Skeletal muscle cell (primary cell): ENCODE results near the gene VKORC1.

Source experiments
- DNase-seq: peaks from one replicate; pipeline ENCODE4 v3.0.0-alpha.2; 2010; ENCODE audit warnings: low read depth
- H3K4me3 ChIP-seq: 2 replicates; pipeline ENCODE4 v1.5.1; 2011; ENCODE audit warnings: low read depth, mild to moderate bottlenecking, control low read depth, low read length, moderate library complexity

The VKORC1 gene

GRCh38 chr16:31131416-31131815 lies 36.8 kb upstream of the VKORC1 start:
- no peak for DNase-seq
- H3K4me3 ChIP-seq: no peak overlapping the region

- no peak overlapping the region for H3K4me3 ChIP-seq
- DNase-seq: no peak
Observed at GRCh38 chr16:31130899-31131298, 36.3 kb upstream of the VKORC1 start.

DNA sequence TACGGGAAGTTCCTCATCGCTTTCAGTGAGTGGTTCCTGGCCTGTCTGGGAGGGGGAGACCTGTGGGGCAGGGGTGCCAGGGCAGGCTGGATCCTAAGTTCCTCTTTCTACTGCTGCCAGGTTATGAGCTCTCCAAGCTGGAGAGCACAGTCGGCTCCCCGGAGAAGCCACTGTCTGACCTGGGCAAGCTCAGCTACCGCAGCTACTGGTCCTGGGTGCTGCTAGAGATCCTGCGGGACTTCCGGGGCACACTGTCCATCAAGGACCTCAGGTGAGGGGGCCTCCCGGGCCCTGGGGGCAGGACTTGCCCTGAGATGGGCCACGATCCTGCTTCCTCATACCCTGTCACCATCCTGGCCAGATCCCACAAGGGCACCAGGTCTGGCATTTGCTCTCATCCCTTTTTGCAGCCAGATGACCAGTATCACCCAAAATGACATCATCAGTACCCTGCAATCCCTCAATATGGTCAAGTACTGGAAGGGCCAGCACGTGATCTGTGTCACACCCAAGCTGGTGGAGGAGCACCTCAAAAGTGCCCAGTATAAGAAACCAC lies 35.8 kb upstream of the VKORC1 start:
- no peak for DNase-seq
- no peak overlapping the region for H3K4me3 ChIP-seq

DNA sequence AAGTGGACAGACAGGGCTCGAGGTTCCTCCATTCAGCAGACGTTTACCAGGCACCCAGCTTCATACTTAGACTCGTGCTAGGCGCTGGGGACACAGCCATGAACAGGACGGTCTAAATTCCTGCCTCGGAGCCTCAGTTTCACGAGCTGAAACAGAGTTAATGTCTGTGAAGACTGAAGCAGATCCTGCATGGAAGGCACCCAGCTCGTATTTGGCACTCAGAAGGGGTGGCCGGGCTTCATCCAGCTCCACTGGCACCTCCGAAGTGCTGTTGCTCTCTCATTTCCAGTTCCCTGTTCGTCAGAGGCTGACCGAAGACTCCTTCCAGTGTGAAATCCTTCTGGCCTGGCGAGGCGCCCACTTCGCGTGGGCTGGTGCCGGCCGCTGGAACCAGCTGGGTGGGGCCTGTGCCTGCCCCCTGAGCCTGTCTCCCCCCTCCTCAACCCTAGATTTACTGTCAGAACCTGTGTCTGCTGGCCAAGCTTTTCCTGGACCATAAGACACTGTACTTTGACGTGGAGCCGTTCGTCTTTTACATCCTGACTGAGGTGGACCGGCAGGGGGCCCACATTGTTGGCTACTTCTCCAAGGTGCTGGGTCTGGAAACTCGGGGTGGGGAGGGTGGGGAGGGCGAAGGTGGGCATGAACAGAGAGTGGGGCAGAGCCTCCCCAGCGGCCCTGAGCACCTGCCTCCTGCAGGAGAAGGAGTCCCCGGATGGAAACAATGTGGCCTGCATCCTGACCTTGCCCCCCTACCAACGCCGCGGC lies 35.2 kb upstream of the VKORC1 start:
- DNase-seq: no peak
- no peak overlapping the region for H3K4me3 ChIP-seq

DNA sequence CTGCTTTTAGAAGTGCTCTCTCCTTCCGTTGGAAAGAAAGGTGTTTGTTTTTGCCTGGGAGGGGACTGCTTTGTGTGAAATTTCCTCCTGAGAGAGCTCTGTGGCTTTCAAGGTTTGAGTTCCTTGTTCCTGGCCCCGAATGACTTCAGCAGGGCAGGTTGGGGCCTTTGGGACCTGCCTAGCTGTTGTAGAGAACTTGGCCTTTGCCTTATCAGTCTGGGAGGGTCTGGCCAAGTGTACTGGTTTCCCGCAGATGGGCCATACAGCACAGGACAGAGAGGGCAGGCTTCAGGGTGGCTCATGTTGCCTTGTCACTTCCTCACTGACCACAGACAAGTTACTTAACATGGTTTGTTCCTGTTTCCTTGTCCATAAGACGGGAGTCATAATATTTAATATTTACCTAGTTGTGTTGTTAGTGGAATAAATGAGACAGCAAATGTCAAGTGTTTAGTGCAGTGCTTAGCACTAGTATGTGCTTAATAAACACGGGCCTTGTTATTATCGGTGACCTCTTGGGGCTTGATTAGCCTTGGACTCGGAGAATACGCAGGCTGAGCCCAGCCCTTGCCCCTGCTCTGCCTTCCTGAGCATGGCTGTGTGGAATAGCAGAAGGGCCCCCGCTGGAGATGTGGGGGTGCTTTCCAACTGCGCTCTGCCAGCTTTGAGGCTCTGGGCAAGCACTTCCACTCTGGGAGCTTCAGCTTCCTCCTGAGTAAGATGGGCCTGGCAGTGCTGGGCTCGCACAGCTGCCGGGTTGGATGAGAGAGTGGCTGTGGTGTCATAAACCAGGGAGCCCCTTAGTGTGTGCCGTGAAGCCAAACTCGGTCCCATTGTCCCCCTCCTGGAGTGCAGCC lies 34.3 kb upstream of the VKORC1 start:
- H3K4me3 ChIP-seq: no peak overlapping the region
- no peak for DNase-seq

- H3K4me3 ChIP-seq: no peak overlapping the region
- DNase-seq: no peak
Observed at GRCh38 chr16:31127182-31127581, 32.6 kb upstream of the VKORC1 start.

DNA sequence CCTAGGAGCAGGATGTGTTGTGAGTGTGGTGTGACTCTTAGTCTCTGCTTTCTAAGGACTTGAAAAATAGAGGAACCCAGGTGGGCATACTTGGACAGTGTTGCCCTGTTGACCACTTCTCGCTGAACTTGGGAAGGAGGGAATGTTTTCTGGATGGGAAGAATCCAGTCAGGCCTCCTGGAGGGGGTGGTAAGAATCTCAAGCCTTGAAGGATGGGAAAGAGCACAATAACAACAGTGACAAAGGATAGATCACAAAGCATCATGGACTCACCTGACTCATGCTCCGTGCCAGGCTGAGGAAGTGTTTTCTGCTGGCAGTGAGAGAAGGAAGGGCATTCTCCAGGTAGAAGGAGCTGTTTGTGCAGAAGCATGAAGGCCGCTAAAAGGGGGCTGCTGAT lies 31.2 kb upstream of the VKORC1 start:
- no peak overlapping the region for H3K4me3 ChIP-seq

GRCh38 chr16:31120129-31120528 lies 25.5 kb upstream of the VKORC1 start:
- DNase-seq: no peak

More for the DNA sequence above, 31.2 kb upstream of the VKORC1 start:
- DNase-seq: no peak

GRCh38 chr16:31118223-31119155 lies 23.9 kb upstream of the VKORC1 start:
- peak overlapping the region; percentile 67 for H3K4me3 ChIP-seq
- DNase-seq: peak; percentile 56

More at GRCh38 chr16:31120129-31120528, 25.5 kb upstream of the VKORC1 start:
- no peak overlapping the region for H3K4me3 ChIP-seq

- peak; percentile 92 for DNase-seq
- H3K4me3 ChIP-seq: peak within 1 kb of the TSS; percentile 67
Observed at GRCh38 chr16:31117384-31118222, 23.0 kb upstream of the VKORC1 start, which contains the start of gene KAT8. TSS of gene KAT8 (plus strand) at chr16:31117664. CDS start at chr16:31117682, 18 bp downstream.

DNA sequence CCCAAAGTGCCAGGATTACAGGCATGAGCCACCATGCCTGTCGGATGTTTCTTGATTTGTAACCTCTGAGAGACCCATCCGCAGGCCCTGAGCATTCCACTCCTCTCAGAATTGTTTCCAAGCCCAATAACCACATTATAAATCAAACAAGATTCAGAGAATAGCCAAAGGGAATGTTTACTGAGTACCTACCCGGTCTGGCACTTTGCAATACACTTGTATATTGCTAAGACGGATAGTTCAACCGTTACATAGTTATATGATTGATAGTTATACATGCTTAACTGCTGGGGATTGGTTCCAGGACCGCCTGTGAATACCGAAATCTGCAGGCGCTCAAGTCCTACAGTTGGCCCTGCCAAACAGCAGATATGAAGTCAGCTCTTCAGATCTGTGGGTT lies 19.9 kb upstream of the VKORC1 start:
- no peak overlapping the region for H3K4me3 ChIP-seq
- DNase-seq: no peak

DNA sequence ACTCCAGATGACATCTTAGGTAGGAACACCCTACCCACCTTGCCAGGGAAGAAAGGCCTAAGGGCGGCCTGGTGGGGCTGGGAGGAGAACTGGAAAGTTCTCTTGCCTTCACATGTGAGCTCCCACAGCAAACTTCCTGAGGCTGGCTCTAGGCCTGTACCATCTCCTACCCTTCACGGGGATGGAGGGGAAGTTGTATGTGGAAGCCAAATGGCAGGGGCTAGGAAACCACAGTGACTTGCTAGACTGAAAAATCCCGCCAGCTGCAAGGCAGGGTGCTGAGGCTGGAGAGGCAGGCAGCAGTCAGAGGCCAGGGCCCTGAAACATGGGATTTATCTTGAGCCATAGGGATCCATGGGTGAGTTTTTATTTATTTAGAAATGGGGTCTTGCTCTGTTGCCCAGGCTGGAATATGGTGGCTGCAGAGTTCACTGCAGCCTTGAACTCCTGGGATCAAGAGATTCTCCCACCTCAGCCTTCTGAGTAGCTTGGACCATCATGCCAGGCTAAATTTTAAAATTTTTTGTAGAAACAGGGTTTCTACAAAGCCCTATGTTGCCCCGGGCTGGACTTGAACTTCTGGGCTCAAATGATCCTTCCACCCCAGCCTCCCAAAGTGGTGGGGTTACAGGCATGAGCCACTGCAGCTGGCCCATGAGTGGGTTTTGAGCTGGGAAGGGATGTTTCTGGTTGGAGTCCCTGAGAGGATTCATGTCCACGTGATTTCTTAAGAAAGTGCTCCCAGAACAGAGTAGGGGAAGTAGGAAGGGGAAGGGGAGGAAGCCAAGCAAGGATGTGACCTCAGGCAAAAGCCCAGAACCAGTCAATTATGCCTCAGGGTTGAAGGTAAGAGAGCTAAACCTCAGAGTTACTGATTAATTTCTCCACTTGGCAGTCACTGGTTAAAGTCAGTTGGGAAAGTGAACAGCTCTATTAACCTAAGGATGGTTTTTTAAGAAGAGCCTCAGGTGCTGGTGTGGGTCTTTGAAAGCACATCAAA lies 18.8 kb upstream of the VKORC1 start:
- DNase-seq: no peak
- H3K4me3 ChIP-seq: no peak overlapping the region

- no peak for DNase-seq
- no peak overlapping the region for H3K4me3 ChIP-seq
Observed at GRCh38 chr16:31112711-31113110, 18.1 kb upstream of the VKORC1 start.

- no peak overlapping the region for H3K4me3 ChIP-seq
- DNase-seq: no peak
Observed at GRCh38 chr16:31111881-31112466, 17.4 kb upstream of the VKORC1 start.

DNA sequence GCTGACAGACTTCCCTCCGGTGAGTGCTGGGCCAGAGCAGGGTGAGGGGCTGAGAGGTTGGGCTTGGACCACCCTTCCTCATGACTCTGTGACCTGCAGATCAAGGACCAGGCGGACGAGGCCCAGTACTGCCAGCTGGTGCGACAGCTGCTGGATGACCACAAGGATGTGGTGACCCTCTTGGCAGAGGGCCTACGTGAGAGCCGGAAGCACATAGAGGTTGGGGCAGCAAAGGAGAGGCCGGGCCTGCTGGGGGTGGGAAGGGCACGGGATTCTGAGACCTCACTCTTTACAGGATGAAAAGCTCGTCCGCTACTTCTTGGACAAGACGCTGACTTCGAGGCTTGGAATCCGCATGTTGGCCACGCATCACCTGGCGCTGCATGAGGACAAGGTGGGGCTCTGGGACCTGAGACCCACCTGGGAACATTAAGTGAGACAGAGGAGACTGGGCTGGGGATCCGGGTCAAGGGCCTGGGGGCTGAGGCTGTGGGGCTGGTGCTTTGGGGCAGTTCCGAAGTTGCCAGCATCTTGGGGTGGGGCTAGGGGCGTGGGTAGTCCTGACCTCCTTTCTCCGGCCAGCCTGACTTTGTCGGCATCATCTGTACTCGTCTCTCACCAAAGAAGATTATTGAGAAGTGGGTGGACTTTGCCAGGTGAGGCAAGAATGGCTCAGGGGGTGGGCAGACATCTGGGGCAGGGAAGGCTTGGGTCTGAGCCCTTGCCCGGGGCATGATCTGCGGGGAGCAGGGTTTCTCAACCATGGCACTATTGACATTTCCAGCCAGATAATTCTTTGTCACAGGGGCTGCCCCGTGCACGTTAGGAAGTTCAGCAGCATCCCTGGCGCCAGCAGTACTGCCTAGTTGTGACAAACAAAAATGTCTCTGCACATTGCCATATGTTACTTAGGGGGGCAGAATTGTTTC lies 15.8 kb upstream of the VKORC1 start:
- H3K4me3 ChIP-seq: no peak overlapping the region
- no peak for DNase-seq

GRCh38 chr16:31109622-31110021 lies 15.0 kb upstream of the VKORC1 start:
- peak overlapping the region; percentile 98 for H3K4me3 ChIP-seq
- DNase-seq: no peak
